Loucy (cell line): Measurements from ENCODE around the gene GADD45G.

Experiments used
- H2AFZ ChIP-seq: fragments of 200-600 bp; sonication (generic); 2 replicates; pipeline ENCODE4 v1.6.0; 2016; ENCODE audit warnings: antibody characterized with exemption, mild to moderate bottlenecking, low read length, moderate library complexity
- H3F3A ChIP-seq: fragments of 200-600 bp; 2 replicates; pipeline ENCODE4 v1.6.0; 2016; ENCODE audit warnings: antibody characterized with exemption, low read depth, mild to moderate bottlenecking
- H3K27me3 ChIP-seq: fragments of 200-600 bp; sonication (generic); 2 replicates; pipeline ENCODE4 v1.6.1; 2014; ENCODE audit warnings: low read length, mild to moderate bottlenecking; ENCODE audit not compliant: insufficient read depth, poor library complexity, severe bottlenecking
- H3K36me3 ChIP-seq: fragments of 200-600 bp; sonication (generic); 2 replicates; pipeline ENCODE4 v1.6.1; 2016; ENCODE audit warnings: low read length; ENCODE audit not compliant: insufficient read depth
- H3K4me1 ChIP-seq: fragments of 200-600 bp; sonication (generic); 2 replicates; pipeline ENCODE4 v1.5.1; 2014; ENCODE audit warnings: low read length, mild to moderate bottlenecking; ENCODE audit not compliant: insufficient read depth, poor library complexity, severe bottlenecking
- H3K4me2 ChIP-seq: fragments of 200-600 bp; sonication (generic); 2 replicates; pipeline ENCODE4 v1.6.0; 2014; ENCODE audit warnings: antibody characterized with exemption, low read length, low read depth, mild to moderate bottlenecking; ENCODE audit not compliant: poor library complexity, severe bottlenecking
- H3K4me3 ChIP-seq: fragments of 200-600 bp; sonication (generic); 2 replicates; pipeline ENCODE4 v1.5.1; 2014; ENCODE audit warnings: low read length, mild to moderate bottlenecking, mixed read lengths; ENCODE audit not compliant: poor library complexity, severe bottlenecking
- H3K79me2 ChIP-seq: fragments of 200-600 bp; sonication (generic); 2 replicates; pipeline ENCODE4 v1.6.1; 2014; ENCODE audit warnings: low read length; ENCODE audit not compliant: insufficient read depth
- H3K9ac ChIP-seq: fragments of 200-600 bp; sonication (generic); 2 replicates; pipeline ENCODE4 v1.6.0; 2014; ENCODE audit warnings: mild to moderate bottlenecking, low read depth, low read length, moderate library complexity; ENCODE audit not compliant: poor library complexity, severe bottlenecking
- H3K9me2 ChIP-seq: fragments of 200-600 bp; sonication (generic); replicated peaks from 2 replicates; pipeline ENCODE4 v1.6.1; 2016; ENCODE audit warnings: low read depth, low read length, mixed read lengths
- H3K9me3 ChIP-seq: fragments of 200-600 bp; sonication (generic); 2 replicates; pipeline ENCODE4 v1.6.1; 2014; ENCODE audit warnings: mild to moderate bottlenecking, antibody characterized with exemption, low read length, low read depth; ENCODE audit not compliant: insufficient read depth
- H4K20me1 ChIP-seq: fragments of 200-600 bp; sonication (generic); 2 replicates; pipeline ENCODE4 v1.6.0; 2014; ENCODE audit warnings: antibody characterized with exemption, low read length, mild to moderate bottlenecking; ENCODE audit not compliant: insufficient read depth, poor library complexity, severe bottlenecking
- EZH2phosphoT487 ChIP-seq: fragments of 200-600 bp; IDR thresholded peaks from 2 replicates; pipeline ENCODE4 v1.6.1; 2018; ENCODE audit warnings: antibody characterized with exemption, mild to moderate bottlenecking, moderate library complexity, borderline replicate concordance
- TF ChIP-seq, protein P1 (sequence below): fragments of 200-600 bp; sonication (generic); conservative IDR thresholded peaks from 2 replicates; pipeline ENCODE4 v1.5.1; 2014; ENCODE audit warnings: mild to moderate bottlenecking, antibody characterized with exemption, low read length

The GADD45G gene

GRCh38 chr9:89655056-89655989 is 50.5 kb downstream of the GADD45G start:
- Histone ChIP-seq H3K4me1 (peaks cover 12% of the 10 kb centered on the region), H3K36me3 (no peaks in the 10 kb centered on the region), H3K79me2 (no peaks in the 10 kb centered on the region), H4K20me1 (no peaks in the 10 kb centered on the region), H3K9me2 (no peaks in the 10 kb centered on the region), H3F3A (no peaks in the 10 kb centered on the region), H3K9ac (no peak overlapping the region), H3K4me2 (no peak overlapping the region), H2AFZ (no peak overlapping the region), H3K4me3 (no peak overlapping the region), H3K9me3 (no peaks in the 10 kb centered on the region), H3K27me3 (no peaks in the 10 kb centered on the region)
- TF ChIP-seq, protein P1, sequence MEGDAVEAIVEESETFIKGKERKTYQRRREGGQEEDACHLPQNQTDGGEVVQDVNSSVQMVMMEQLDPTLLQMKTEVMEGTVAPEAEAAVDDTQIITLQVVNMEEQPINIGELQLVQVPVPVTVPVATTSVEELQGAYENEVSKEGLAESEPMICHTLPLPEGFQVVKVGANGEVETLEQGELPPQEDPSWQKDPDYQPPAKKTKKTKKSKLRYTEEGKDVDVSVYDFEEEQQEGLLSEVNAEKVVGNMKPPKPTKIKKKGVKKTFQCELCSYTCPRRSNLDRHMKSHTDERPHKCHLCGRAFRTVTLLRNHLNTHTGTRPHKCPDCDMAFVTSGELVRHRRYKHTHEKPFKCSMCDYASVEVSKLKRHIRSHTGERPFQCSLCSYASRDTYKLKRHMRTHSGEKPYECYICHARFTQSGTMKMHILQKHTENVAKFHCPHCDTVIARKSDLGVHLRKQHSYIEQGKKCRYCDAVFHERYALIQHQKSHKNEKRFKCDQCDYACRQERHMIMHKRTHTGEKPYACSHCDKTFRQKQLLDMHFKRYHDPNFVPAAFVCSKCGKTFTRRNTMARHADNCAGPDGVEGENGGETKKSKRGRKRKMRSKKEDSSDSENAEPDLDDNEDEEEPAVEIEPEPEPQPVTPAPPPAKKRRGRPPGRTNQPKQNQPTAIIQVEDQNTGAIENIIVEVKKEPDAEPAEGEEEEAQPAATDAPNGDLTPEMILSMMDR = no peak
- no peak for TF ChIP-seq EZH2phosphoT487
